Activated CD4-positive, alpha-beta T cell treated with anti-CD3 and anti-CD28 coated beads, Interleukin-2, amount 10 ng/mL, durations not matched to agents 7 days and 5 days (primary cell): ENCODE results near the gene PATE1. TPM values are rescaled to one million over a fixed set of nuclear protein-coding genes. Genes with fewer than 3 reads are reported as not detected.

ENCODE experiments used
- CTCF ChIA-PET: fragments of 350-600 bp; sonication (Branson Sonifier 250); formaldehyde crosslinking; loops from one replicate; lab custom pipeline; 2021; ENCODE audit warnings: antibody characterized with exemption; lab: Charles Lee
- POLR2A ChIA-PET: fragments of 350-600 bp; sonication (Branson Sonifier 250); formaldehyde crosslinking; loops from one replicate; lab custom pipeline; 2021; ENCODE audit warnings: antibody characterized with exemption; lab: Charles Lee
- DNase-seq: peaks from one replicate; pipeline ENCODE4 v3.0.0-alpha.2; 2020
- H3K27ac Mint-ChIP-seq: one replicate; pipeline ENCODE4 v1.8.0; 2021; ENCODE audit warnings: mild to moderate bottlenecking, moderate library complexity, mixed read lengths
- H3K27me3 Mint-ChIP-seq: one replicate; pipeline ENCODE4 v1.8.0; 2021; ENCODE audit warnings: mixed read lengths
- H3K36me3 Mint-ChIP-seq: one replicate; pipeline ENCODE4 v1.8.0; 2021; ENCODE audit warnings: low read depth, mixed read lengths
- H3K4me1 Mint-ChIP-seq: one replicate; pipeline ENCODE4 v1.8.0; 2021; ENCODE audit warnings: mixed read lengths
- H3K4me3 Mint-ChIP-seq: one replicate; pipeline ENCODE4 v1.8.0; 2021; ENCODE audit warnings: mild to moderate bottlenecking, moderate library complexity, mixed read lengths
- H3K9me3 Mint-ChIP-seq: one replicate; pipeline ENCODE4 v1.8.0; 2021; ENCODE audit warnings: mixed read lengths
- total RNA-seq, 2 experiments: library from RNA; stranded (reverse); gene quantifications; one replicate each; pipeline ENCODE4 v1.2.3, GENCODE V29; 2021

Gene PATE1
- total RNA-seq, 2 experiments from 2014 or later, result not detected

DNA sequence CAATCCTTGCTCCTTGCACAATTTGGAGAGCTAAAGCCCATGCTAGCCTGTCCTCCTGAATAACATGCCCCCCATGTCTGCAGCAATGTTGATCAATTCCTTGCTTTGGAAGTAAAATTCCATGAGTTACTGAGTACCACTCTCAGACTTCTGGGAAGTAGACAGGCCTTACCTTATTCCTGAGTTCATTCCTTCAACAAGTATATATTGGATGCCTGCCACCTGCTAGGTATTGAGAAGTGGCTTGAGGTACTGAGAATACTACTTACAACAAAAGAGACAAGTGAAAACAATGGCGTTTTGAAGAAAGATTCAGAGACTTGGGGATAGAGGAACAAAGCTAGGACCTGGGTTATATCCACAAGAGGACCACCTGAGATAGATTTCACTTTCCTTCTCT lies 20.2 kb downstream of the PATE1 start:
- CTCF ChIA-PET, result no interaction called here
- Mint-ChIP-seq H3K4me1 (no peaks in the 10 kb centered on the region), H3K27ac (no peak overlapping the region), H3K36me3 (no peaks in the 10 kb centered on the region), H3K9me3 (no peaks in the 10 kb centered on the region), H3K4me3 (no peak overlapping the region), H3K27me3 (peaks cover 4% of the 10 kb centered on the region)
- POLR2A ChIA-PET, result no interaction called here
- DNase-seq, result no peak

DNA sequence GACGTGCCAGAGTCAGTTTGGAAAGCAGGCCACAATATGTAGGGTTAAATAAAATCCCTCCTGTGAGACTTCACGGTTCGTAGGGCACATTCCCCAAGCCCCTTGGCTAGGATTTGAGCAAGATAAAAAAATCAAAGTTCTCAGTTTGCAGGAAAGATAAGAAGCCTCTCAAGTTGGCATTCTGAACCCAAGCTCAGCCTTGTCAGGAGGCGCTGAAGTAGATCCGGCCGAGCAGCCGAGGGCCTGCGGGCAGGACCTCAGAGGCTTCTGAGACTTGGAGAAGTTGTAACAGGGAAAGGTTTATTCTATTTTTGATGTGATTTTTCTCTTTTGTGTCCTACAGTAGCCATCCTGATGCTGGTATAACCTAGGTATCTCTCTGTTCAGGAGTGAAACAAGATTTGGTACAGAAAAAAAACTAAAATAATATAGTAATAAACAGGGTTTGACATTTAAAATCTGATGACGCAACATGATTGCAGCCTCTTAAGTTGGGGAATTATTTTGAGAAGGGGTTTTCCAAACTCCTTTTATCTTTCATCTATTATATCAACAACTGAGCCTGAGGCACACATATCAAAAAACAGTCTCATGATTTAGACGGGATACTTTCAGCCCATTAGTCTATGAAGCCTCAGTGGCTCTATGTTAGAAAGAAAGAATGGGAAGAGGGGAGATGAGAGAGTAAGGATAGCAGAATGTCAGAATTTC lies 22.4 kb downstream of the PATE1 start:
- Mint-ChIP-seq H3K9me3 (no peaks in the 10 kb centered on the region), H3K4me1 (no peaks in the 10 kb centered on the region), H3K4me3 (no peak overlapping the region), H3K36me3 (no peaks in the 10 kb centered on the region), H3K27ac (no peak overlapping the region), H3K27me3 (peaks cover 3% of the 10 kb centered on the region)
- ChIA-PET CTCF (no interaction called here), POLR2A (no interaction called here)
- no peak for DNase-seq

GRCh38 chr11:125770583-125770982 lies 24.5 kb downstream of the PATE1 start:
- peaks cover 3% of the 10 kb centered on the region for H3K27me3 Mint-ChIP-seq
- no peaks in the 10 kb centered on the region for H3K36me3 Mint-ChIP-seq
- H3K27ac Mint-ChIP-seq, result no peak overlapping the region
- ChIA-PET POLR2A (no interaction called here), CTCF (no interaction called here)
- H3K4me1 Mint-ChIP-seq, result no peaks in the 10 kb centered on the region
- H3K9me3 Mint-ChIP-seq, result no peaks in the 10 kb centered on the region
- DNase-seq, result no peak
- H3K4me3 Mint-ChIP-seq, result no peak overlapping the region

DNA sequence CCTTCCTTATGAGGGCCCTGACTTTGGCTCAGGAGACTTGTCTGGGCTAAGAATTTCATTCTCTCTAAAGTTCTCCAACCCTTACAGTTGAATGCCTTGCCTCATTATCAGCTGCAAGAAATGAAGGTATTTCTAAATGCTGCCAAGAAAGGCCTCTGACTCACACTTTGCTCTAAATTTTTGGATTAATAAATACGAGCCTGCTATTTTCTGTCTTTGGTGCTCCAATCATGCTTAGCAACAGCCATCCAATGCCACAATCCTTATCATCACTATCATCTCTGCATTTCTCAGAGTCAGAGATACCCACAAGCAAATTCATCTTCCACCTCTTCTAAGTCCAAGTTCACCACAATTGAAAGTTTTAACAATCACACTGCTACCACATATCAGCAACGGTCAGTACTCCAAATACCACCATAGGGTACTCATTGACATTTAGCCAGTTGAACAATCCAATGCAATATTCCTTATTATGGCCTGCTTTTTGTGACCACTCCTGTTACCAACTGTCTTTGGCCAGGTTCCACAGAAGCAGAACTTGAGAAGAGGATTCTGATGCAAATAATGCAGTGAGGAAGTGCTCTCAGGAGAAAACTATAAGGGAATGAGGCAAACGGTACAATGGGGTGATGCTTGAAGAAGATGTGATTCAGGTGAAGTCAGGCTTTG lies 26.9 kb downstream of the PATE1 start:
- Mint-ChIP-seq H3K4me3 (no peak overlapping the region), H3K9me3 (no peaks in the 10 kb centered on the region), H3K27me3 (peaks cover 6% of the 10 kb centered on the region), H3K27ac (no peak overlapping the region), H3K4me1 (no peaks in the 10 kb centered on the region), H3K36me3 (no peaks in the 10 kb centered on the region)
- no peak for DNase-seq
- ChIA-PET POLR2A (no interaction called here), CTCF (no interaction called here)

- DNase-seq, result no peak
- CTCF ChIA-PET, result no interaction called here
- POLR2A ChIA-PET, result no interaction called here
- H3K4me3 Mint-ChIP-seq, result no peak overlapping the region
- peaks cover 6% of the 10 kb centered on the region for H3K27me3 Mint-ChIP-seq
- no peaks in the 10 kb centered on the region for H3K36me3 Mint-ChIP-seq
- no peaks in the 10 kb centered on the region for H3K9me3 Mint-ChIP-seq
- no peaks in the 10 kb centered on the region for H3K4me1 Mint-ChIP-seq
- H3K27ac Mint-ChIP-seq, result no peak overlapping the region
Observed at GRCh38 chr11:125773516-125773915, 27.4 kb downstream of the PATE1 start.

GRCh38 chr11:125777309-125777708 lies 31.2 kb downstream of the PATE1 start:
- no peaks in the 10 kb centered on the region for H3K36me3 Mint-ChIP-seq
- H3K27me3 Mint-ChIP-seq, result peaks cover 6% of the 10 kb centered on the region
- ChIA-PET CTCF (no interaction called here), POLR2A (no interaction called here)
- no peaks in the 10 kb centered on the region for H3K9me3 Mint-ChIP-seq
- no peaks in the 10 kb centered on the region for H3K4me1 Mint-ChIP-seq
- no peak overlapping the region for H3K4me3 Mint-ChIP-seq
- H3K27ac Mint-ChIP-seq, result no peak overlapping the region
- DNase-seq, result no peak

DNA sequence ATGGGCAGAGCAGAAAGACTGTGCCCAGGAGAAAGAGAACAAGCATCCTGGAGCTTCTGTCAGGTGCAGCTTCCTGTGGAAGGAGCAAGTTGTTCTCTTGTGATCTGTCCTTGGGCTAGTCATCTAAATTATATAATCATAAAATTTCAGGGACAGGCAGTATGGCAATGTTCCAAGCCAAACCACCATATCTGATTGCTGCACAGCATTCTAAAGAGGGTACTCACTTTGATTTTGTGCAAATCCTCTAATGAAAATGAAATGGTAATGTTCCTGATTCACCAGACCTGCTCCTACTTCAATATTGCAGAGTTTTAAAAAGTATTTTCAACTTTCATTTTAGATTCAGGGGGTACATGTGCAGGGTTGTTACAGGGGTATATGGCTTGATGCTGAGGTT lies 32.6 kb downstream of the PATE1 start, which contains the start of gene PATE2:
TSS of gene PATE2 (minus strand) at position 101 of the 400 bp plus-strand sequence. CDS start at position 46, 55 bp downstream.
- no peaks in the 10 kb centered on the region for H3K36me3 Mint-ChIP-seq
- H3K4me1 Mint-ChIP-seq, result no peaks in the 10 kb centered on the region
- no peaks in the 10 kb centered on the region for H3K9me3 Mint-ChIP-seq
- no peak for DNase-seq
- peaks cover 10% of the 10 kb centered on the region for H3K27me3 Mint-ChIP-seq
- no peak within 1 kb of the TSS for H3K27ac Mint-ChIP-seq
- ChIA-PET POLR2A (no interaction called here), CTCF (no interaction called here)
- H3K4me3 Mint-ChIP-seq, result no peak within 1 kb of the TSS

DNA sequence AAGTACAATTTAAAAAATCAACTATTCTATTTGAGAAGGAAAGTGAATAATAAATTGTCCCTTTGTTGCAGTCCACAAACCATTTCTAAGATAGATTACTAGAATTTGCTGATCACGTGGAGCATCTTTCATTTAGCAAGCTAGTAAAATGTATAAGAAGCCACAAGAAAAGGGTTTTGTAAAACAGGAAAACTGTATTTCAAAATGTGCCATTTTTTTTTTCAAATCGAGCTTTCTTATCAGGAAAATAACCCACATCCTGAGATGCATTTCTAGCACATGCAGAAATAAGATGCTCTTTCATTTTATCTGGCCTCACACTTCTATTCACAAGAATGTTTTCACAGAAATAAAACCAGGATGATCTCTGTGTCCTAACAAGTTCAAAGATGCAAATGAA lies 38.6 kb downstream of the PATE1 start:
- H3K9me3 Mint-ChIP-seq, result no peaks in the 10 kb centered on the region
- CTCF ChIA-PET, result no interaction called here
- H3K4me1 Mint-ChIP-seq, result no peaks in the 10 kb centered on the region
- no peak overlapping the region for H3K4me3 Mint-ChIP-seq
- no peak for DNase-seq
- POLR2A ChIA-PET, result no interaction called here
- no peak overlapping the region for H3K27ac Mint-ChIP-seq
- no peaks in the 10 kb centered on the region for H3K36me3 Mint-ChIP-seq
- H3K27me3 Mint-ChIP-seq, result peaks cover 11% of the 10 kb centered on the region

DNA sequence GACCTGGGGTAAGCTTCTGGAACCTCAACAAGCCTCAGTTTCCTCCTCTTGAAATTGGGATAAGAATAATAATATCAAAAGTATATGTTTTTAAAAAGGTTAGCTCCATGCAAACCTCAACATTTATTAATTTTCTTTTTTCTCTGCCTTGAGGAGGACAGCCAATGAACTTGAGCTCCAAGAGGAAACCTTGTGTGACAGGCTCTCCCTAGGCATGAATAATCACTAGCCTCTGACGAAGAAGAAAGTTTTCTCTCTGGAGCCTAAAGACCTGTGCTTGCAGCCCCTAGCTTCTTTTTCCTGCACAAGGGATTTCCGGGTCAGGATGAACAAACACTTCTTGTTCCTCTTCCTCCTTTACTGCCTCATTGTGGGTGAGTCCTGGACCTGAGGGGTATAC lies 41.7 kb downstream of the PATE1 start, which contains the start of gene PATE3:
TSS of gene PATE3 (plus strand) at position 301 of the 400 bp plus-strand sequence. CDS start at position 326, 25 bp downstream.
- ChIA-PET POLR2A (no interaction called here), CTCF (no interaction called here)
- Mint-ChIP-seq H3K4me1 (no peaks in the 10 kb centered on the region), H3K4me3 (no peak within 1 kb of the TSS), H3K36me3 (no peaks in the 10 kb centered on the region), H3K27me3 (peaks cover 4% of the 10 kb centered on the region), H3K27ac (no peak within 1 kb of the TSS), H3K9me3 (no peaks in the 10 kb centered on the region)
- DNase-seq, result no peak

DNA sequence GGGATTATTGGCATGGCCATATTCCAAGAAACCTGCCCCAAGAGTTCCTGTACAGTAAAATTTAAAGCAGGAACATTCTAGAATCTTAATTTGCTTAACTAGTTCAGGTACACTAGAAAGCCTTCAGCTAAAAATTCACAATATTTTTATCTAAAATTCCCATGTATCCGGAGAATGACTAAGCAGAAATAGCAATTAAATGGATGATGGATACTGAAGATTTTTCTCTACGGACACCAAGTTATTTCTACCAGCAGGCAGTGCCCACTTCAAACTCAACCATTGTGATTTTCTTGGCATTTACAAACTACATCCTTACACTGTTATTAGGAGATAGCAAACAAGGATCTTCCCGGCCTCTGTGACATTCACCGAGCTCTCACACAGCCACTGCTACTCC lies 44.7 kb downstream of the PATE1 start:
- CTCF ChIA-PET, result no interaction called here
- H3K36me3 Mint-ChIP-seq, result no peaks in the 10 kb centered on the region
- DNase-seq, result no peak
- peaks cover 6% of the 10 kb centered on the region for H3K27me3 Mint-ChIP-seq
- H3K9me3 Mint-ChIP-seq, result peaks cover 5% of the 10 kb centered on the region
- H3K4me1 Mint-ChIP-seq, result no peaks in the 10 kb centered on the region
- H3K4me3 Mint-ChIP-seq, result no peak overlapping the region
- no peak overlapping the region for H3K27ac Mint-ChIP-seq
- POLR2A ChIA-PET, result no interaction called here

DNA sequence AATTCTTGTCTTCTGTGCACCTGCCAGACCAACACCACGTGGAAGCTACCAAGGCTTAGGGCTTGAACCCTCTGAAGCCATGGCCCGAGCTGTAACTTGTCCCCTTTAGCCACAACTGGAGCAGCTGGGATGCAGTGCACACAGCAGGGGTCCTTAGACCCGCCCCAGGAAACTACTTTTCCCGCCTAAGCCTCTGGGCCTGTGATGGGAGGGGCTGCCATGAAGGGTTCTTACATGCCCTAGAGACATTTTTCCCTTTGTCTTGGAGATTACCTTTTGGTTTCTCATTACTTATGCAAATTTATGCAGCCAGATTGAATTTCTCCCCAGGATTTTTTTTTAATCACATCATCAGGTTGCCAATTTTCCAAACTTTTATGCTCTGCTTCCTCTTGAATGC lies 51.6 kb downstream of the PATE1 start:
- H3K27me3 Mint-ChIP-seq, result peaks cover 5% of the 10 kb centered on the region
- H3K4me1 Mint-ChIP-seq, result no peaks in the 10 kb centered on the region
- ChIA-PET POLR2A (no interaction called here), CTCF (no interaction called here)
- H3K4me3 Mint-ChIP-seq, result no peak overlapping the region
- no peak for DNase-seq
- peaks cover 14% of the 10 kb centered on the region for H3K9me3 Mint-ChIP-seq
- no peak overlapping the region for H3K27ac Mint-ChIP-seq
- H3K36me3 Mint-ChIP-seq, result no peaks in the 10 kb centered on the region
